ENCODE data around the gene SPRR5.

- TF ChIP-seq EZH2 (IDR thresholded peaks at IDR 0.05) (no peak), POLR2AphosphoS5 (IDR thresholded peaks at IDR 0.05; ENCODE audit: borderline replicate concordance, low read depth, low read length) (no peak), FOXP2 (optimal IDR thresholded peaks at IDR 0.05; ENCODE audit: control extremely low read depth, extremely low read length, insufficient read depth) (no peak)
Observed at GRCh38 chr1:152959801-152960451, 12.9 kb downstream of the SPRR5 start.

Data from SK-N-MC (cell line).